Fibroblast of lung (primary cell): ENCODE results near the gene TAOK1. TPM values are rescaled to one million over a fixed set of nuclear protein-coding genes. Genes with fewer than 3 reads are reported as not detected.

Experiments used
- DNase-seq, 2 donors: peaks; one replicate each; pipeline versions ENCODE4 v3.0.0 to v3.0.0-alpha.2; 2010; ENCODE audit warnings: low read depth in 2 of 2
- H2AFZ ChIP-seq: 2 replicates; pipeline ENCODE4 v1.5.1; 2012; ENCODE audit warnings: low read length, control low read depth, inconsistent platforms
- H3K27ac ChIP-seq: 2 replicates; pipeline ENCODE4 v1.5.1; 2011; ENCODE audit warnings: low read length, control low read depth; ENCODE audit not compliant: insufficient read depth
- H3K27me3 ChIP-seq: 2 replicates; pipeline ENCODE4 v1.5.1; 2011; ENCODE audit warnings: mild to moderate bottlenecking, low read length; ENCODE audit not compliant: control insufficient read depth, insufficient read depth
- H3K36me3 ChIP-seq: 2 replicates; pipeline ENCODE4 v1.5.1; 2011; ENCODE audit warnings: low read length; ENCODE audit not compliant: control insufficient read depth, insufficient read depth
- H3K4me1 ChIP-seq: 2 replicates; pipeline ENCODE4 v1.5.1; 2011; ENCODE audit warnings: low read length; ENCODE audit not compliant: control insufficient read depth, insufficient read depth; ENCODE audit errors: extremely low read depth
- H3K4me2 ChIP-seq: 2 replicates; pipeline ENCODE4 v1.5.1; 2011; ENCODE audit warnings: low read length, control low read depth; ENCODE audit not compliant: insufficient read depth; ENCODE audit errors: extremely low read depth
- H3K4me3 ChIP-seq, 4 experiments: fragments of 200-600 bp in 1 of 4; sonication (generic) in 1 of 4; replicated peaks in 1 of 4; 2 replicates each; pipeline ENCODE4 v1.5.1; 2011 to 2016; ENCODE audit warnings: low read length in 4 of 4, low read depth in 3 of 4, mild to moderate bottlenecking in 3 of 4, control low read depth in 2 of 4, inconsistent platforms in 1 of 4, mixed read lengths in 1 of 4; ENCODE audit not compliant: insufficient read depth in 1 of 4; ENCODE audit errors: control extremely low read depth in 1 of 4
- H3K79me2 ChIP-seq: 2 replicates; pipeline ENCODE4 v1.5.1; 2012; ENCODE audit warnings: mild to moderate bottlenecking, low read length, inconsistent platforms; ENCODE audit not compliant: control insufficient read depth, insufficient read depth
- H3K9ac ChIP-seq: 2 replicates; pipeline ENCODE4 v1.5.1; 2011; ENCODE audit warnings: mild to moderate bottlenecking, low read length, control low read depth; ENCODE audit not compliant: insufficient read depth
- H3K9me3 ChIP-seq: 2 replicates; pipeline ENCODE4 v1.5.1; 2012; ENCODE audit warnings: low read depth, low read length; ENCODE audit not compliant: control insufficient read depth, insufficient read depth
- H4K20me1 ChIP-seq: 2 replicates; pipeline ENCODE4 v1.5.1; 2011; ENCODE audit warnings: low read length; ENCODE audit not compliant: control insufficient read depth, insufficient read depth; ENCODE audit errors: extremely low read depth
- EZH2 ChIP-seq: IDR thresholded peaks from 2 replicates; pipeline ENCODE4 v1.5.1; 2012; ENCODE audit warnings: low read length, control low read depth, mild to moderate bottlenecking; ENCODE audit errors: missing control alignments
- polyA plus RNA-seq, 2 donors: library from polyadenylated mRNA; depleted of rRNA in 1 of 2; stranded (reverse) in 1 of 2; unstranded in 1 of 2; fragments of >200 nt; gene quantifications; 2 replicates each; pipeline ENCODE4 v1.2.1, GENCODE V29; 2011 to 2012; ENCODE audit warnings: missing spikeins in 1 of 2
- total RNA-seq: library from RNA; depleted of rRNA; stranded (reverse); fragments of >200 nt; gene quantifications from 2 replicates; pipeline ENCODE4 v1.2.1, GENCODE V29; 2014
- TF ChIP-seq, protein P1 (sequence below), 2 donors: IDR thresholded peaks in 1 of 2; conservative IDR thresholded peaks in 1 of 2; 1 replicate in 1 of 2; 2 replicates in 1 of 2; pipeline ENCODE4 v1.5.1; 2011 to 2012; ENCODE audit warnings: low read length in 2 of 2, control low read depth in 1 of 2, inconsistent platforms in 1 of 2, low read depth in 1 of 2, mild to moderate bottlenecking in 1 of 2

The TAOK1 gene
- total and polyA plus RNA-seq, 2 donors (not counting 1 experiment from before 2014, with no cell fraction given), result 35.1 to 62.8 TPM

GRCh38 chr17:29592850-29593551 lies 202.8 kb downstream of the TAOK1 start, which contains the start of gene ANKRD13B:
TSS of gene ANKRD13B (plus strand) at chr17:29593132. CDS start at chr17:29593622, 490 bp downstream.
- no peaks in the 10 kb centered on the region for H3K9me3 ChIP-seq
- H3K4me2 ChIP-seq, result peak within 1 kb of the TSS; percentile 84
- no peak within 1 kb of the TSS for H3K27ac ChIP-seq
- H3K79me2 ChIP-seq, result peaks cover 9% of the 10 kb centered on the region
- no peaks in the 10 kb centered on the region for H3K36me3 ChIP-seq
- H3K4me1 ChIP-seq, result peaks cover 19% of the 10 kb centered on the region
- H3K9ac ChIP-seq, result peak within 1 kb of the TSS; percentile 28
- no peaks in the 10 kb centered on the region for H3K27me3 ChIP-seq
- peak in 1 of 2 donors; percentile 24 for DNase-seq
- H3K4me3 ChIP-seq, result peak within 1 kb of the TSS; percentile 50 to 63 (median 57)
- peak within 1 kb of the TSS; percentile 12 for H2AFZ ChIP-seq
- H4K20me1 ChIP-seq, result no peaks in the 10 kb centered on the region
- no peak for TF ChIP-seq EZH2
- TF ChIP-seq, protein P1, sequence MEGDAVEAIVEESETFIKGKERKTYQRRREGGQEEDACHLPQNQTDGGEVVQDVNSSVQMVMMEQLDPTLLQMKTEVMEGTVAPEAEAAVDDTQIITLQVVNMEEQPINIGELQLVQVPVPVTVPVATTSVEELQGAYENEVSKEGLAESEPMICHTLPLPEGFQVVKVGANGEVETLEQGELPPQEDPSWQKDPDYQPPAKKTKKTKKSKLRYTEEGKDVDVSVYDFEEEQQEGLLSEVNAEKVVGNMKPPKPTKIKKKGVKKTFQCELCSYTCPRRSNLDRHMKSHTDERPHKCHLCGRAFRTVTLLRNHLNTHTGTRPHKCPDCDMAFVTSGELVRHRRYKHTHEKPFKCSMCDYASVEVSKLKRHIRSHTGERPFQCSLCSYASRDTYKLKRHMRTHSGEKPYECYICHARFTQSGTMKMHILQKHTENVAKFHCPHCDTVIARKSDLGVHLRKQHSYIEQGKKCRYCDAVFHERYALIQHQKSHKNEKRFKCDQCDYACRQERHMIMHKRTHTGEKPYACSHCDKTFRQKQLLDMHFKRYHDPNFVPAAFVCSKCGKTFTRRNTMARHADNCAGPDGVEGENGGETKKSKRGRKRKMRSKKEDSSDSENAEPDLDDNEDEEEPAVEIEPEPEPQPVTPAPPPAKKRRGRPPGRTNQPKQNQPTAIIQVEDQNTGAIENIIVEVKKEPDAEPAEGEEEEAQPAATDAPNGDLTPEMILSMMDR (conservative IDR thresholded peaks at IDR 0.05 in 1 of 2, IDR thresholded peaks at IDR 0.05 in 1 of 2; ENCODE audit: low read depth in 1 of 2, low read length in 2 of 2), result no peak

DNA sequence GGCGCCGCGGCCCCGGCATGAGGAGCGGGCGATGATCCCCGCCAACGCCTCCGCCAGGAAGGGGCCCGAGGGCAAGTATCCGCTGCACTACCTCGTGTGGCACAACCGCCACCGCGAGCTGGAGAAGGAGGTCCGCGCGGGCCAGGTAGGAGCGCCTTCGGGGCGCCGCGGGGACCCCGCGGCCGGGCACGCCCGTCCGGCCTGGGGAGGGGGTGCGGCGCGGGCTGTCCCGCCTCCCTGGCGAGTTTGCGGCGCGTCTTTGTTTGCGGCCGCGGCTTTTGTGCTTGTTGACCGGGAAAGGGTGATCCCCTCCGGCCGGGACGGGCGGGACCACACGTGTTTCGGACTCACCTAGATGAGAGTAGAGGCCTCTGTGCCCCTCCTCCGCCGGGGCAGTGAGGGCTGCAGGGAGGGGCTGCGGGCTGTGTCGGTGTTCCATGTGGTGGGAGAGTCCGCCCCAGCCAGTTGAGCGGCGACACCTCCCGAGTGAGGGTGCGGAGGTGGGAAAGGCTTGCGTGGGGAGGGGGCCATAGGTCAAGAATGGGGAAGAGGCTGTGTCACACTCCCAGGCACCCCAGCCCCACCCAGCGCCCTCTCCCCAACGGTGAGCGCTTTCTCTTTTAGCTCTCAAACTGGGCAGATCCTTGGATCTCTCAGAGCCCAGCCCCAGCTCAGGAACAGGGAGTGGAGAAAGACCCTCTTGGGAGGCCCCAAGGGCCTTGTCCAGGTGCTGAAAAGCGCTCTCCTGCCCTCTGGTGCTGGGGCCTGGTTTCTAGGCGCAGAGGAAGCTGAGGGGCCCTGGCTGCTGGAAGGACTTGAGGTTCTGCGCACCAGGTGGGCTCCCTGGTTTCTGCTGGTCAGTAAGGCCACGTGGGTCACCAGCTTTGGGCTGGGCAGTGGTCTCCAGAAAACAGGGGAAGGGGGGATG lies 203.7 kb downstream of the TAOK1 start:
- H3K9me3 ChIP-seq, result no peaks in the 10 kb centered on the region
- DNase-seq, result peak in 1 of 2 donors; percentile 23
- no peak overlapping the region for H3K27ac ChIP-seq
- H3K79me2 ChIP-seq, result peaks cover under 1% of the 10 kb centered on the region
- H4K20me1 ChIP-seq, result no peaks in the 10 kb centered on the region
- peak overlapping the region; percentile 28 for H3K9ac ChIP-seq
- peaks cover 17% of the 10 kb centered on the region for H3K4me1 ChIP-seq
- H3K27me3 ChIP-seq, result no peaks in the 10 kb centered on the region
- H3K36me3 ChIP-seq, result no peaks in the 10 kb centered on the region
- H3K4me3 ChIP-seq, result peak overlapping the region; percentile 50 to 62 (median 56)
- H3K4me2 ChIP-seq, result peak overlapping the region; percentile 84
- no peak overlapping the region for H2AFZ ChIP-seq
- TF ChIP-seq, protein P1 (conservative IDR thresholded peaks at IDR 0.05 in 1 of 2, IDR thresholded peaks at IDR 0.05 in 1 of 2; ENCODE audit: low read depth in 1 of 2, low read length in 2 of 2), result peak in 1 of 2 donors; percentile 21
- TF ChIP-seq EZH2, result no peak

DNA sequence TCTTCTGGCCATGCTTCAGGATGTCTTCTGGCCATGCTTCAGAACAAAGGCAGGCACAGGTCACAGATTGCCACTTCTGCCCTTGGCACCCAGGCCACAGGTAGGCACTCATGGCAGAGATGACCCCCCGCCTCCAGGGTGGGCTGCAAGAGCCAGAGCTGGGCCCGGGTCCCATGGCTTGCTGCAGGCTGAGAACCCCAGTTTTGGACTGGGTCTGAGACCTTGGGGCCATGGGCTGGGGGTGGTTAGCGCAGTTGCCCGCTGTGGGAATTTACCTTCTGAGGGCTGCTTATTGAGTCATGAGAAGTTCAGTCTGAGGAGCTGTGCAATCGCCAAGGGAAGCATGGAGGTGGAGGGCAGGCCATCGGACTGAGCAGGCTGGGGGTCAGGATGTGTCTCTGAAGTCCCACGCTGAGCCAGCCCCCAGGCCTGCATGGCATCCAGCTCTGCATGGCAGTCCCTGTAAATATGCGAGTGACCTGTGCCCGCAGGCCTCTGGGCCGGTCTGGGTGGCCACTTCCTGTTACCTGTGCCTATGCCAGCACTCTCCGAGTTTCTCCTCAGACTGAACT lies 204.4 kb downstream of the TAOK1 start:
- H3K27me3 ChIP-seq, result no peaks in the 10 kb centered on the region
- peaks cover 17% of the 10 kb centered on the region for H3K4me1 ChIP-seq
- no peak overlapping the region for H3K27ac ChIP-seq
- DNase-seq, result no peak
- H3K9me3 ChIP-seq, result no peaks in the 10 kb centered on the region
- H3K36me3 ChIP-seq, result no peaks in the 10 kb centered on the region
- H2AFZ ChIP-seq, result no peak overlapping the region
- H4K20me1 ChIP-seq, result no peaks in the 10 kb centered on the region
- no peak overlapping the region for H3K4me2 ChIP-seq
- peak overlapping the region in 2 of 4 experiments; percentile 52 to 61 for H3K4me3 ChIP-seq
- H3K9ac ChIP-seq, result no peak overlapping the region
- H3K79me2 ChIP-seq, result no peaks in the 10 kb centered on the region
- no peak for TF ChIP-seq EZH2
- TF ChIP-seq, protein P1 (conservative IDR thresholded peaks at IDR 0.05 in 1 of 2, IDR thresholded peaks at IDR 0.05 in 1 of 2; ENCODE audit: low read depth in 1 of 2, low read length in 2 of 2), result no peak
